ENCODE data around the gene DNAH1. TPM values are rescaled to one million over a fixed set of nuclear protein-coding genes. Genes with fewer than 3 reads are reported as not detected.

Gene DNAH1
- total and polyA plus RNA-seq, 2 of the 13 experiments (the other 11 are each of a cell fraction or from before 2014, with no cell fraction given): 0.64 to 3.5 TPM

DNA sequence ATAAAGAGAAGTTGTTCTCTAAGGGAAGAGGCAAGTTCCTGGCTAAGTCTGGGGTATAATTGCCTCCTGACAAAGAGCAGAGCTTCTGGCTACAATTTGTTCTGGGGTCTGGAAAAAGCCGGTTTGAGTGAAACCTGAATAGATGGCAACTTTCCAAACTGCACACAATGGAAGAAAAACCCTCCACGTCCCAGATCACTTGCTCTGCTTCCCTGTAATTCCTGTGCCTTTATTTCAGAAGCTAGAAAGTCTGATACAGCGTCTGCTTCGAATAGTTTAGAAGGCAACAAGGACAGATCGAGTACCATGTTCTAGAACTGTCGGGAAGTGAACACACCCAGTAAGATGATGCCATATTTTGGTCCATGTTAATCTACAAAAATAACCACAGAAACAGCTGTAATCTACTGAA lies 36.1 kb upstream of the DNAH1 start (continued):
- no peak for TF ChIP-seq GPN1 (CRISPR knock-in tag; IDR thresholded peaks at IDR 0.05; ENCODE audit: borderline replicate concordance)
- TF ChIP-seq, protein P1, sequence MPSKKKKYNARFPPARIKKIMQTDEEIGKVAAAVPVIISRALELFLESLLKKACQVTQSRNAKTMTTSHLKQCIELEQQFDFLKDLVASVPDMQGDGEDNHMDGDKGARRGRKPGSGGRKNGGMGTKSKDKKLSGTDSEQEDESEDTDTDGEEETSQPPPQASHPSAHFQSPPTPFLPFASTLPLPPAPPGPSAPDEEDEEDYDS (CRISPR knock-in tag; IDR thresholded peaks at IDR 0.05): no peak

DNA sequence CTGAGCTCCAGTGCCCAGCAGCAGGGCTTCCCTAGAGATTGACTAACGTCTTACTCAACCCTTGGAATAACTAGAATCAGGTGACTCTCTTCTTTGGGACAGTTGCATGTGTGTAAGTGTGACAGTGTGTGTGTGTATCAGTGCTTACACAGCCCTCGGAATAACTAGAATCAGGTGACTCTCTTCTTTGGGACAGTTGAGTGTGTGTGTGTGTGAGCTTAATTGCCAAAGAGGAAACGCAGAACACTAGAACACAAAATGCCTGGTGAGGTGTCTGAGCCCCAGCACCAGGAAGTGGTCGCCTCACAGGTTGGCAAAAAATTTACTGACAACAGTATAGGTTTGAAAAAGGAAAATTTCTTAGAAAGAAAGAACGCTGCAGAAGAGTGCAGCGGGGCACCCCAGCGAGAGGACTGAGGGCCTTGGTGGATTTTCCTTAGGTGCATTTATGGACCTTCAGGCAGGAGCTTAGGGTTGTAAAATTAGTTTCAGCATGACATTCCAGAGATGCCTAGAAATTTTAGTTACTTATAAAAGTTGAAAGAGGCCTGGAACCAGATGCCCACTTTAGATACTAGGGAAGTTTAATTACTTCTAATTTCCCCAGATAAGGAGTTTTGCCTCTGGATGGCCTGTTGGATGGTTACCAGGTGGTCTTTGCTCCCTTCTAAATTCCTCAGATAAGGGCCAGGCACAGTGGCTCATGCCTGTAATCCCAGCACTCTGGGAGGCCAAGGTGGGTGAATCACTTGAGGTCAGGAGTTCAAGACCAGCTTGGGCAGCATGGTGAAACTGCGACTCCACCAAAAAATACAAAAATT lies 33.9 kb upstream of the DNAH1 start:
- no TSS peak for BruUV-seq (replicated peaks)
- H3K27me3 ChIP-seq (ENCODE audit: control insufficient read depth in 1 of 2, insufficient read depth in 2 of 2, low read length in 2 of 2): no peaks in the 10 kb centered on the region; a peak in 1 of 5 replicates
- ChIA-PET POLR2A (interaction anchor here (1.1 to 9.0 kb wide), 4 partner anchors 8 to 46 kb away, joined by 3 to 126 read pairs (median 6); partner anchors contain the start of gene TWF2), CTCF (ENCODE audit: low intra/inter-chr PET ratio, low total read pairs) (no interaction called here)
- H3K4me2 ChIP-seq (ENCODE audit: low read depth, low read length): no peak overlapping the region
- peaks cover 6% of the 10 kb centered on the region for H4K20me1 ChIP-seq (ENCODE audit: insufficient read depth, low read length)
- H2AFZ ChIP-seq (ENCODE audit: low read length): no peak overlapping the region
- in situ Hi-C loops (cut with HindIII; ENCODE audit: extremely low pct_ligation_motif_present, low pct_unique_long_range_greater_than_20kb) (no loop called here), intact Hi-C loops (cut with micrococcal nuclease; ENCODE audit: unreplicated experiment) (loop anchor here (10.0 kb wide), 1 partner anchor 467 kb away; no protein-coding TSS in a partner anchor)
- H3K9ac ChIP-seq (ENCODE audit: insufficient read depth, low read depth, low read length): no peak overlapping the region
- DNase-seq (ENCODE audit: low spot score): peak; percentile 59
- peaks cover 17% of the 10 kb centered on the region for H3K79me2 ChIP-seq (ENCODE audit: insufficient read depth, low read length)
- H3K4me1 ChIP-seq (ENCODE audit: insufficient read depth, low read length): peaks cover 77% of the 10 kb centered on the region
- WGBS (ENCODE audit: low lambda C conversion rate): 67% methylated on average over 8 of the region's 8 CpGs
- no peaks in the 10 kb centered on the region for H3K36me3 ChIP-seq (replicated peaks in 1 of 2; ENCODE audit: control insufficient read depth in 1 of 2, insufficient read depth in 2 of 2, low read length in 2 of 2)
- ATAC-seq: no peak
- no peak overlapping the region for H3K4me3 ChIP-seq (replicated peaks in 1 of 3; ENCODE audit: insufficient read depth in 1 of 3, low read depth in 2 of 3, low read length in 3 of 3)
- peak overlapping the region; percentile 55 for H3K27ac ChIP-seq (ENCODE audit: extremely low read length, insufficient read depth, low read length)
- FAIRE-seq: peak; percentile 28
- no peaks in the 10 kb centered on the region for H3K9me3 ChIP-seq (ENCODE audit: low read length)
- TF ChIP-seq JUN (CRISPR knock-in tag; IDR thresholded peaks at IDR 0.05): no peak
- TF ChIP-seq ZNF577 (CRISPR knock-in tag; IDR thresholded peaks at IDR 0.05; ENCODE audit: borderline replicate concordance, low read depth): no peak
- TF ChIP-seq ZNF33A (CRISPR knock-in tag; IDR thresholded peaks at IDR 0.05; ENCODE audit: borderline replicate concordance): no peak
- TF ChIP-seq SMYD3 (CRISPR knock-in tag; IDR thresholded peaks at IDR 0.05): no peak
- TF ChIP-seq ZNF296 (CRISPR knock-in tag; conservative IDR thresholded peaks at IDR 0.05): no peak
- no peak for TF ChIP-seq SIX1 (CRISPR knock-in tag; IDR thresholded peaks at IDR 0.05; ENCODE audit: borderline replicate concordance)
- no peak for TF ChIP-seq SOX6 (IDR thresholded peaks at IDR 0.05)
- peak; percentile 12; the same call in 1 of the 2 replicates for TF ChIP-seq SOX6 (CRISPR knock-in tag; IDR thresholded peaks at IDR 0.05)
- no peak for TF ChIP-seq FLYWCH1 (CRISPR knock-in tag; IDR thresholded peaks at IDR 0.05)
- TF ChIP-seq ZNF232 (CRISPR knock-in tag; IDR thresholded peaks at IDR 0.05; ENCODE audit: borderline replicate concordance): no peak
- no peak for TF ChIP-seq POLR2G (IDR thresholded peaks at IDR 0.05; ENCODE audit: low read depth, low read length)
- no peak for TF ChIP-seq SAFB2 (CRISPR knock-in tag; IDR thresholded peaks at IDR 0.05; ENCODE audit: borderline replicate concordance, low read depth)
- peak; percentile 89 for TF ChIP-seq RARA (CRISPR knock-in tag; IDR thresholded peaks at IDR 0.05)
- no peak for TF ChIP-seq ETV6 (CRISPR knock-in tag; conservative IDR thresholded peaks at IDR 0.05)
- 0 out of 4 replicates have a peak, but pooled peaks of 1 of the 2 experiments have one; percentile 29 for TF ChIP-seq NR2F1 (CRISPR knock-in tag; IDR thresholded peaks at IDR 0.05)
- no peak for TF ChIP-seq SIX4 (CRISPR knock-in tag; IDR thresholded peaks at IDR 0.05)
- no peak for TF ChIP-seq ZNF83 (CRISPR knock-in tag; IDR thresholded peaks at IDR 0.05; ENCODE audit: borderline replicate concordance)
- TF ChIP-seq TEAD3 (CRISPR knock-in tag; optimal IDR thresholded peaks at IDR 0.05; ENCODE audit: borderline replicate concordance): peak; percentile 54
- TF ChIP-seq, protein P2, sequence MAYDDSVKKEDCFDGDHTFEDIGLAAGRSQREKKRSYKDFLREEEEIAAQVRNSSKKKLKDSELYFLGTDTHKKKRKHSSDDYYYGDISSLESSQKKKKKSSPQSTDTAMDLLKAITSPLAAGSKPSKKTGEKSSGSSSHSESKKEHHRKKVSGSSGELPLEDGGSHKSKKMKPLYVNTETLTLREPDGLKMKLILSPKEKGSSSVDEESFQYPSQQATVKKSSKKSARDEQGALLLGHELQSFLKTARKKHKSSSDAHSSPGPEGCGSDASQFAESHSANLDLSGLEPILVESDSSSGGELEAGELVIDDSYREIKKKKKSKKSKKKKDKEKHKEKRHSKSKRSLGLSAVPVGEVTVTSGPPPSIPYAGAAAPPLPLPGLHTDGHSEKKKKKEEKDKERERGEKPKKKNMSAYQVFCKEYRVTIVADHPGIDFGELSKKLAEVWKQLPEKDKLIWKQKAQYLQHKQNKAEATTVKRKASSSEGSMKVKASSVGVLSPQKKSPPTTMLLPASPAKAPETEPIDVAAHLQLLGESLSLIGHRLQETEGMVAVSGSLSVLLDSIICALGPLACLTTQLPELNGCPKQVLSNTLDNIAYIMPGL (CRISPR knock-in tag; IDR thresholded peaks at IDR 0.05; ENCODE audit: borderline replicate concordance in 1 of 2, low read depth in 1 of 2): no peak
- no peak for TF ChIP-seq CHD2 (IDR thresholded peaks at IDR 0.05; ENCODE audit: low read depth, low read length)
